Trophoblast cell (in vitro differentiated cells and primary cell): Measurements from ENCODE around the gene KRTAP9-9.

ENCODE experiments used
- DNase-seq, 2 donors: peaks; one replicate each; pipeline ENCODE4 v3.0.0-alpha.2; 2016
- H2AFZ ChIP-seq: 2 replicates; pipeline ENCODE4 v1.6.1; 2013; ENCODE audit warnings: low read length, moderate library complexity, mild to moderate bottlenecking; ENCODE audit not compliant: insufficient read depth, poor library complexity
- H2AK5ac ChIP-seq: 2 replicates; pipeline ENCODE4 v1.6.1; 2013; ENCODE audit warnings: mild to moderate bottlenecking, low read length
- H2BK120ac ChIP-seq: 2 replicates; pipeline ENCODE4 v1.6.1; 2013; ENCODE audit warnings: low read length, mild to moderate bottlenecking, moderate library complexity; ENCODE audit not compliant: insufficient read depth, poor library complexity
- H2BK12ac ChIP-seq: 2 replicates; pipeline ENCODE4 v1.6.1; 2013; ENCODE audit warnings: mild to moderate bottlenecking, low read length, moderate library complexity
- H2BK5ac ChIP-seq: 2 replicates; pipeline ENCODE4 v1.6.1; 2013; ENCODE audit warnings: low read length, low read depth, moderate library complexity, mild to moderate bottlenecking; ENCODE audit not compliant: poor library complexity
- H3K14ac ChIP-seq: 2 replicates; pipeline ENCODE4 v1.6.1; 2013; ENCODE audit warnings: mild to moderate bottlenecking, low read length
- H3K18ac ChIP-seq: 2 replicates; pipeline ENCODE4 v1.6.1; 2013; ENCODE audit warnings: mild to moderate bottlenecking, low read length
- H3K23ac ChIP-seq: 2 replicates; pipeline ENCODE4 v1.6.1; 2013; ENCODE audit warnings: low read length
- H3K27ac ChIP-seq: 2 replicates; pipeline ENCODE4 v1.5.1; 2013; ENCODE audit warnings: low read depth, mild to moderate bottlenecking, inconsistent platforms, low read length, moderate library complexity
- H3K27me3 ChIP-seq: 2 replicates; pipeline ENCODE4 v1.6.1; 2013; ENCODE audit warnings: inconsistent platforms, mild to moderate bottlenecking, low read length, moderate library complexity; ENCODE audit not compliant: insufficient read depth
- H3K36me3 ChIP-seq, 2 experiments: 1 replicate in 1 of 2; 2 replicates in 1 of 2; pipeline ENCODE4 v1.6.1; 2013; ENCODE audit warnings: low read length in 2 of 2, mild to moderate bottlenecking in 2 of 2, moderate library complexity in 1 of 2; ENCODE audit not compliant: insufficient read depth in 2 of 2, control insufficient read depth in 1 of 2
- H3K4ac ChIP-seq: 2 replicates; pipeline ENCODE4 v1.6.1; 2013; ENCODE audit warnings: low read depth, mild to moderate bottlenecking, low read length, moderate library complexity
- H3K4me1 ChIP-seq, 2 experiments: 1 replicate in 1 of 2; 2 replicates in 1 of 2; pipeline ENCODE4 v1.6.1; 2013; ENCODE audit warnings: low read length in 2 of 2, mild to moderate bottlenecking in 2 of 2, moderate library complexity in 1 of 2; ENCODE audit not compliant: insufficient read depth in 2 of 2, control insufficient read depth in 1 of 2
- H3K4me2 ChIP-seq: 2 replicates; pipeline ENCODE4 v1.6.1; 2013; ENCODE audit warnings: inconsistent platforms, mild to moderate bottlenecking, low read length, moderate library complexity
- H3K4me3 ChIP-seq: 2 replicates; pipeline ENCODE4 v1.5.1; 2013; ENCODE audit warnings: mild to moderate bottlenecking, low read depth, low read length, inconsistent platforms
- H3K79me1 ChIP-seq: one replicate; pipeline ENCODE4 v1.6.1; 2013; ENCODE audit warnings: low read length
- H3K79me2 ChIP-seq: 2 replicates; pipeline ENCODE4 v1.6.1; 2013; ENCODE audit warnings: low read length, mild to moderate bottlenecking; ENCODE audit not compliant: control insufficient read depth, insufficient read depth, poor library complexity
- H3K9ac ChIP-seq: 2 replicates; pipeline ENCODE4 v1.6.1; 2013; ENCODE audit warnings: mild to moderate bottlenecking, low read length
- H3K9me3 ChIP-seq: 2 replicates; pipeline ENCODE4 v1.6.1; 2013; ENCODE audit warnings: low read depth, mild to moderate bottlenecking, control low read depth, inconsistent platforms, low read length; ENCODE audit not compliant: insufficient read depth
- H4K12ac ChIP-seq: 2 replicates; pipeline ENCODE4 v1.6.1; 2013; ENCODE audit warnings: low read depth, mild to moderate bottlenecking, low read length, moderate library complexity
- H4K8ac ChIP-seq: 2 replicates; pipeline ENCODE4 v1.6.1; 2013; ENCODE audit warnings: low read depth, mild to moderate bottlenecking, low read length, moderate library complexity
- H4K91ac ChIP-seq: one replicate; pipeline ENCODE4 v1.6.1; 2013; ENCODE audit warnings: low read depth, mild to moderate bottlenecking, low read length, moderate library complexity
- WGBS: extraction: QIAGEN DNeasy Blood & Tissue Kit; methylation state at CpG from one replicate; pipeline ENCODE4 v1.1.7; 2013; ENCODE audit warnings: missing lambda C conversion rate; ENCODE audit not compliant: insufficient read length, insufficient coverage; ENCODE audit errors: extremely low coverage; 5-methylcytosine and 5-hydroxymethylcytosine counted together

The KRTAP9-9 gene

DNA sequence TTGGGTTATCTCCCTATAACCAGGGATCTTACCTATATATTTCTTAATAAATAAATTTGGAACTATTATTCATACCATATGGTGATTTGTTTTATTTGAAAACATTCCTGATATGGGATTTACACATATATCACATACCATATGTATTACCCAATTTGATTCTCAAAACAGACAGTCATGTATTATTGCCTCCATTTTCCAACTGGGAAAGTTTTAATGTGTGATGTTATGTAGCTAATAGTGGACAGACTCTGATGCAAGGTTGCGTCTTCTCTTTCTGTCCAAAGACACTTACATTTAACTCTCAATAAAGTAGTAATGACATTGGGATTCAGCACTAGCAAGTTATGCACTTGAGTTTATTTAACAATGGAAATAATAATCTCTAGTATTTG lies 1.1 kb downstream of the KRTAP9-9 start:
- Histone ChIP-seq H3K4ac (no peak overlapping the region), H3K23ac (no peak overlapping the region), H2BK12ac (no peak overlapping the region), H3K9me3 (no peaks in the 10 kb centered on the region), H3K9ac (no peak overlapping the region), H2BK120ac (no peak overlapping the region), H4K8ac (no peak overlapping the region), H2AFZ (no peak overlapping the region), H3K18ac (no peak overlapping the region), H2AK5ac (no peak overlapping the region), H2BK5ac (no peak overlapping the region), H3K14ac (no peak overlapping the region), H3K27me3 (no peaks in the 10 kb centered on the region), H3K4me1 (no peaks in the 10 kb centered on the region), H3K79me1 (no peaks in the 10 kb centered on the region), H3K36me3 (no peaks in the 10 kb centered on the region), H3K79me2 (no peaks in the 10 kb centered on the region), H3K27ac (no peak overlapping the region), H4K91ac (no peak overlapping the region), H3K4me3 (no peak overlapping the region), H4K12ac (no peak overlapping the region), H3K4me2 (no peak overlapping the region)
- no CpG with 5 or more reads among the region's 1 CpG for WGBS
- DNase-seq: no peak

- Histone ChIP-seq H3K4me3 (no peak overlapping the region), H2AK5ac (no peak overlapping the region), H2BK5ac (no peak overlapping the region), H4K91ac (no peak overlapping the region), H4K12ac (no peak overlapping the region), H3K18ac (no peak overlapping the region), H3K4me2 (no peak overlapping the region), H2BK120ac (no peak overlapping the region), H3K36me3 (no peaks in the 10 kb centered on the region), H3K79me2 (no peaks in the 10 kb centered on the region), H3K23ac (no peak overlapping the region), H3K9ac (no peak overlapping the region), H2AFZ (no peak overlapping the region), H3K14ac (no peak overlapping the region), H4K8ac (no peak overlapping the region), H3K4ac (no peak overlapping the region), H3K27ac (no peak overlapping the region), H3K79me1 (no peaks in the 10 kb centered on the region), H3K4me1 (no peaks in the 10 kb centered on the region), H2BK12ac (no peak overlapping the region), H3K9me3 (no peaks in the 10 kb centered on the region), H3K27me3 (no peaks in the 10 kb centered on the region)
- DNase-seq: no peak
Observed at GRCh38 chr17:41258406-41258805, 3.2 kb downstream of the KRTAP9-9 start.

- DNase-seq: no peak
- Histone ChIP-seq H2BK5ac (no peak overlapping the region), H3K4me1 (no peaks in the 10 kb centered on the region), H4K8ac (no peak overlapping the region), H3K14ac (no peak overlapping the region), H2BK120ac (no peak overlapping the region), H3K27ac (no peak overlapping the region), H3K9ac (no peak overlapping the region), H3K27me3 (no peaks in the 10 kb centered on the region), H3K4me3 (no peak overlapping the region), H3K18ac (no peak overlapping the region), H3K4ac (no peak overlapping the region), H2AK5ac (no peak overlapping the region), H3K79me2 (no peaks in the 10 kb centered on the region), H3K9me3 (no peaks in the 10 kb centered on the region), H3K36me3 (no peaks in the 10 kb centered on the region), H2AFZ (no peak overlapping the region), H4K91ac (no peak overlapping the region), H4K12ac (no peak overlapping the region), H3K23ac (no peak overlapping the region), H2BK12ac (no peak overlapping the region), H3K79me1 (no peaks in the 10 kb centered on the region), H3K4me2 (no peak overlapping the region)
- WGBS: no CpG with 5 or more reads among the region's 2 CpGs
Observed at GRCh38 chr17:41263212-41263611, 8.0 kb downstream of the KRTAP9-9 start.

GRCh38 chr17:41264599-41264998 lies 9.4 kb downstream of the KRTAP9-9 start:
- Histone ChIP-seq H3K23ac (no peak overlapping the region), H4K8ac (no peak overlapping the region), H3K9me3 (no peaks in the 10 kb centered on the region)

More at GRCh38 chr17:41264599-41264998, 9.4 kb downstream of the KRTAP9-9 start:
- H3K79me2 ChIP-seq: no peaks in the 10 kb centered on the region
- H3K4me3 ChIP-seq: no peak overlapping the region
- H4K91ac ChIP-seq: no peak overlapping the region
- H3K79me1 ChIP-seq: no peaks in the 10 kb centered on the region
- no peak overlapping the region for H2BK12ac ChIP-seq
- H2BK120ac ChIP-seq: no peak overlapping the region
- no peak overlapping the region for H3K18ac ChIP-seq
- no peaks in the 10 kb centered on the region for H3K27me3 ChIP-seq
- H2AFZ ChIP-seq: no peak overlapping the region
- no peak overlapping the region for H4K12ac ChIP-seq
- no peak overlapping the region for H3K9ac ChIP-seq
- no peak overlapping the region for H2AK5ac ChIP-seq
- no peaks in the 10 kb centered on the region for H3K36me3 ChIP-seq
- no peak overlapping the region for H3K14ac ChIP-seq
- H2BK5ac ChIP-seq: no peak overlapping the region
- DNase-seq: no peak
- no CpG with 5 or more reads among the region's 3 CpGs for WGBS
- H3K4ac ChIP-seq: no peak overlapping the region
- H3K4me1 ChIP-seq: no peaks in the 10 kb centered on the region
- no peak overlapping the region for H3K4me2 ChIP-seq
- no peak overlapping the region for H3K27ac ChIP-seq
